PFSK-1 (cell line): ENCODE measurements around the gene PGAP3.

Experiments
- FOXP2 ChIP-seq: optimal IDR thresholded peaks from 2 replicates; pipeline ENCODE3; 2011; ENCODE audit warnings: borderline replicate concordance, control low read depth, inconsistent platforms; ENCODE audit not compliant: insufficient read depth; ENCODE audit errors: extremely low read length, extremely low read depth
- POLR2AphosphoS5 ChIP-seq: IDR thresholded peaks from 2 replicates; pipeline ENCODE4 v1.6.1; 2012; ENCODE audit warnings: low read depth, mild to moderate bottlenecking, control low read depth, low read length, moderate library complexity
- TAF1 ChIP-seq: IDR thresholded peaks from 2 replicates; pipeline ENCODE4 v1.6.1; 2012; ENCODE audit warnings: low read length, control low read depth, borderline replicate concordance; ENCODE audit not compliant: insufficient read depth

DNA sequence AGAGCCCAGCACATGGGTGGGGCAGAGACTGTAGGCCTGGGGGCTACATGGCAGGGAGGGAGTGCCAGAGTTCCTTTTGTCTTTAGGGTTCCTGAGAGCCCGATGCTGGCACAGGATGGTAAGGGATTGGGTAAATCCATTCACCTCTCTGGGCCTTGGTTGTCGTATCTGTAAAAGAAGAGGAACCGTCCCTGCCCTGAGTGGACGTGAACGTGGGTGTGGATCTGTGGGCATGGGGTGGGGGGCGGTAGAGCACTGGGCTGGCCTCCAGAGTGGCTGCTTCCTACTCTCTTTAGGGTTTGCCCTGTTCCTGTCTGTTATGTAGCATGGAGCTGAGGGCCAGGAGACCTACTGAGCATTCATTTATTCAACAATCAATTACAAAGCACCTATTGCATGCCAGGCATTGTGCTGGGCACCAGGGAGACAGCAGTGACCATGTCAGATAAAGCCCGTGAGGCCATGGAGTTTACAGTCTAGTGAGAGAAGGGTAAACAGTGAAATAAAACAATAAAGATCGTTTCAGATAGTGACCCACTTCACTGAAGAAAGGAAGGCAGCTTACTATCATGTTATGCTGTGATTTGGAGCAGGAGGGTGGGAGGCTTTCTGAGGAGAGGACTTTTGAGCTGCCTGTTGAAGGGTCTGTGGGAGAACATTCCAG is 35.8 kb downstream of the PGAP3 start:
- TF ChIP-seq TAF1: no peak
- no peak for TF ChIP-seq FOXP2
- TF ChIP-seq POLR2AphosphoS5: no peak
